A673 (cell line): Measurements from ENCODE around the gene ATOSB.

Experiments
- EZH2 ChIP-seq: fragments of 200-600 bp; sonication (generic); IDR thresholded peaks from 2 replicates; pipeline ENCODE4 v1.6.1; 2017; ENCODE audit warnings: borderline replicate concordance, low read depth, mild to moderate bottlenecking, mixed read lengths, antibody characterized with exemption, low read length; ENCODE audit not compliant: poor library complexity, severe bottlenecking
- TF ChIP-seq, protein P1 (sequence below): fragments of 300-800, 200-600 bp; sonication (generic); conservative IDR thresholded peaks from 2 replicates; pipeline ENCODE4 v1.5.1; 2017; ENCODE audit warnings: low read depth, mild to moderate bottlenecking, antibody characterized with exemption, low read length, moderate library complexity, mixed read lengths

DNA sequence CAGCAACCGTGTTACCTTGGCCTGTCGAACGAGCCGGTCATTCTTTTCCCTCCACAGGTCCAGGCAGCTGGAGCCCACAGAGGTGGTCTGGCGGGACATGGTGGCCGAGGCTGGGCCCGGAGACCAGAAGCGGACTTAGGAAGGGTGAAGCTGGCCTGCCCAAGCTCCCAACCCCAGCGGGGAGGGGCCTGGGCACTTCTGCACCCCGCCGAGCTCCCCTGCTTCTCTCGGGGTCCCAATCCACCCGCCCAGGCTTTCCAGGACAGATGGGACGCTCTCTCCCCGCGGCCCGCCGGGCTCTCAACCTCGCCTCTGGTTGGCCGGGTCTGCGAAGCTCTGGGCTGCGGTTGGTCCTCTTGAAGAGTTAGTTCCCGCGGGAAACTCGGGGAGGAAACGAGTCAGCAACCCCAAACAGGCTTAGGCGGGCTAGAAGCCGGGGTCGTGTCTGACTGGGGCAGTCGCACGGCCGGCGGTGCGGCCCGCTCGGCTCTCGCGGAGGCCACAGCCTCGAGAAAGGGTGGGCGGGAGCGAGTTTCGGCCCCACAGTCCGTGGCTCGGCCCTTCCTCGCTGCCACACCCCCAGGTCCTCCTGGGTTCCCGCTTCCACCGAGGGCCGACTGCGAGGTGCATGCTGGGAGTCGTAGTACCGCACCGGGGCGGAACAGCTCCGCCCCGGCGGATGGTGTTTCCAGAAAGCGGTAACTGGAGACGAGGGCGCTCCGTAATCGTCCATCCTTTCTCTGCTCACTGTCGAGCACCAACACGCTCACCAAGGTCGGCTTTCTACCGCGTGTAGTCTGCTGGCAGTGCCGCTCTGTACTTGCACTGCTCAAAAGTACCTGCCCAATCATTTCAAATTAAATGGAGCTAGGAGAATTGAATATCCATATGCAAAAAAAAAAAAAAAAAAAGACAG lies 36.0 kb downstream of the ATOSB start, which contains the start of gene FANCG:
- TF ChIP-seq, protein P1, sequence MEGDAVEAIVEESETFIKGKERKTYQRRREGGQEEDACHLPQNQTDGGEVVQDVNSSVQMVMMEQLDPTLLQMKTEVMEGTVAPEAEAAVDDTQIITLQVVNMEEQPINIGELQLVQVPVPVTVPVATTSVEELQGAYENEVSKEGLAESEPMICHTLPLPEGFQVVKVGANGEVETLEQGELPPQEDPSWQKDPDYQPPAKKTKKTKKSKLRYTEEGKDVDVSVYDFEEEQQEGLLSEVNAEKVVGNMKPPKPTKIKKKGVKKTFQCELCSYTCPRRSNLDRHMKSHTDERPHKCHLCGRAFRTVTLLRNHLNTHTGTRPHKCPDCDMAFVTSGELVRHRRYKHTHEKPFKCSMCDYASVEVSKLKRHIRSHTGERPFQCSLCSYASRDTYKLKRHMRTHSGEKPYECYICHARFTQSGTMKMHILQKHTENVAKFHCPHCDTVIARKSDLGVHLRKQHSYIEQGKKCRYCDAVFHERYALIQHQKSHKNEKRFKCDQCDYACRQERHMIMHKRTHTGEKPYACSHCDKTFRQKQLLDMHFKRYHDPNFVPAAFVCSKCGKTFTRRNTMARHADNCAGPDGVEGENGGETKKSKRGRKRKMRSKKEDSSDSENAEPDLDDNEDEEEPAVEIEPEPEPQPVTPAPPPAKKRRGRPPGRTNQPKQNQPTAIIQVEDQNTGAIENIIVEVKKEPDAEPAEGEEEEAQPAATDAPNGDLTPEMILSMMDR: no peak
- TF ChIP-seq EZH2: no peak
